Medulla oblongata (tissue), 1 donor: Measurements from ENCODE around the gene ZNF154.
"Not testable (repeated sequence)": the region's sequence is repeated elsewhere in the genome, so short reads cannot be mapped to it uniquely, and the experiment has no call there.

Experiments
- DNase-seq: peaks from one replicate; pipeline ENCODE4 v3.0.0-alpha.2; 2015; ENCODE audit errors: extremely low spot score

ZNF154 gene

GRCh38 chr19:57708641-57709361 is at the start of gene ZNF154:
TSS of gene ZNF154 (minus strand) at chr19:57709204. CDS start at chr19:57708971, 233 bp downstream.
- DNase-seq = peak; percentile 63

DNA sequence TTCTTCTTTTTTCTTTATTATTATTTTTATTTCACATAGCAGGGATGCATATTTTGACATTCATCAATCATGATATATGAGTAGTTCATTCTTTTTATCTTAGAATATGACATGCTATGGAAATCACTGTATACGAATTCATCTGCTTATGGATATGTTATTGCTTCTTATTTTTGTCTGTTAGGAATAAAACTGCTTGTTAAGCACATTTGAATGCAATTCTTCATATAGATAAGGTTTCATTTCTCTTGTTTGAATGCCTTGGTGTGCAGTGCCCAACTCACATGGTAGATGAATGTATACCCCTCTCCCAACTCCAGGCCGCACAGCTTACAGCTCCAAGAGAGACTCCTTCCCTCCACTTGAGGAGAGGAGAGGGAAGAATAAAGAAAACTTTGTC is 48.9 kb upstream of the ZNF154 start:
- no peak for DNase-seq

- DNase-seq = no peak
These were observed 46.0 kb upstream of the ZNF154 start for GRCh38 chr19:57755031-57755430.

DNA sequence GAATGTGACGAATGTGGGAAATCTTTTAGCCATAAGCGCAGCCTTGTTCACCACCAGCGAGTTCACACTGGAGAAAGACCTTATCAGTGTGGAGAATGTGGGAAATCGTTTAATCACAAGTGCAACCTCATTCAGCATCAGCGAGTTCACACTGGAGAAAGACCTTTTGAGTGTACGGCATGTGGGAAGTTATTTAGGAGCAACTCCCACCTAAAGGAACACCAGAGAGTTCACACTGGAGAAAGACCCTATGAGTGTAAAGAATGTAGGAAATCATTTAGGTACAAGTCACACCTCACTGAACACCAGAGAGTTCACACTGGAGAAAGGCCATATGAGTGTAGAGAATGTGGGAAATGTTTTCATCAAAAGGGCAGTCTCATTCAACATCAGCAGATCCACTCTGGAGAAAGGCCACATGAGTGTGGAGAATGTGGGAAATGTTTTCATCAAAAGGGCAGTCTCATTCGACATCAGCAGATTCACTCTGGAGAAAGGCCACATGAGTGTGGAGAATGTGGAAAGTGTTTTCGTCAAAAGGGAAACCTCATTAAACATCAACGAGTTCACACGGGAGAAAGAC is 45.2 kb upstream of the ZNF154 start:
- DNase-seq = no peak

DNA sequence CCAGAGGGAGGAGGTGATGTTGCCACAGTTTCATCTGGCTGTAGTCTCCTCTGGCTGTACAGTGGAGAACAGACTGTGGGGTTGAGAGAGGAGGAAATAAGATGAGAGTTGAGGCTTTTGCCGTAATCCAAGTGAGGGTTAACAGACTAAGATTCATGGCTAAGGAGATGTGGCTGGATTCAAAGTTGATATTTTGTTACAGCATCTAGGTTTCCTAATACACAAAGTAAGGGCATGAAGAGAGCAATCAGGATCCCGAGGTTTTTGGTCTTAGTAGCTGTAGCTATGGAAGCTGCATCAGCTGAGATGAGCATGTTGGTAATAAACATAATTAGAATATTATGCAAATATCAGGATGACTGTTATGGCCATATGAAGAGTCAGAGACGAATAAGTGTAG is 39.0 kb upstream of the ZNF154 start:
- no peak for DNase-seq

GRCh38 chr19:57747472-57747807 is 38.4 kb upstream of the ZNF154 start:
- DNase-seq = no peak

DNA sequence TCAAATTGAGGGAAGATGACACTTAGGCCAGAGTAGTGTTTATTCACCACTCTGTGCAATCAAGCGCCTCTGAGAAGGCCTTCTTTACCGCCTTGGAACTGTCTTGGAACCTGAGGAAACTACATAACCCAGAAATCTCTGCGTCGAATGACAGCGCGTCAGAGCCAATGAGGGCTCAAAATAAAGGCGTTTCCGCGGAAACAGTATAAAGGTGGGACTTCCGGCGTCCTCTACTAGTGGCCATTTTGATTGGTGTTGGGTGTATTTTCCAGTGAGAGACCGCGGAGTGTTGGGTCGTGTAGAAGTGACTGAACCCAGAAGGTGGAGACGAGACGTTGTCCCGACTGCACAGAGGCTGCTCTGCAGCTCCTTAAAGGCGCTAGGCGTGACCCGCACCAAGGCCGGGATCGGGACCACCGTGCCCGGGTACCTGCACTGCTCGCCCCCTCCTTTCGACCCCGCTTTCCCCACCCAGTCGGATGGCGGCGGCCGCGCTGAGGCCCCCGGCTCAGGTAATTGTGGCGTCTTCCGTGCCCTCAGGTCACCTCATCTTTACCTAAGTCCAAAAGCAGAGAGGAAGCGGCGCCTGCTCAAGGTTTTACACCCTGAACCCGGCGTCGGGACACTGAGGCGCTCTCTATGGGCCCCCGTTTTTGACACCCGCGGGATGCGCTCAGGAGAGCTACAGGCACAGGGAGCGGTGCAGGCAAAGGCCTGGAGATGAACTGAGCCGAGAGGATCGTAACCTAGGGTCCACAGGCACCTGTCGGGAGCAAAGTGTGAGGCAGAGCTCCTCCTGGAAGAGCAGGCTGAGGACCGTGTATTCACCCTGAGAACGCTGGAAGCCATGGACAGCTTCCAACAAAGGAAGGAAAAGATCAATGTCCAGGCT is 37.8 kb upstream of the ZNF154 start, which contains the start of gene ZNF776:
TSS of gene ZNF776 (plus strand) at position 236 of the 892 bp plus-strand sequence. CDS start at position 480, 244 bp downstream.
- DNase-seq = peak; percentile 97

DNA sequence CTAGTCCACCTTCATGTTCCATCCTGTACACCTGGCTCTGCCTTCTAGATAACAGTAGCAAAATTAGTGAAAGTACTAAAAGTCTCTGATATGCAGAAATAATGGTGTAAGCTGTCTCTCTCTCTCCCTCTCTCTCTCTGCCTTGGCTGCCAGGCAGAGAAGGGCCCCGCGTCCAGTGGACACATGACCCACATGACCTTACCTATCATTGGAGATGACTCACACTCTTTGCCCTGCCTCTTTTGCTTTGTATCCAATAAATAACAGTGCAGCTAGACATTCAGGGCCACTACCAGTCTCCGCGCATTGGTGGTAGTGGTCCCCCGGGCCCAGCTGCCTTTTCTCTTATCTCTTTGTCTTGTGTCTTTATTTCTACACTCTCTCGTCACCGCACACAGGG is 29.8 kb upstream of the ZNF154 start:
- DNase-seq = not testable (repeated sequence)

DNA sequence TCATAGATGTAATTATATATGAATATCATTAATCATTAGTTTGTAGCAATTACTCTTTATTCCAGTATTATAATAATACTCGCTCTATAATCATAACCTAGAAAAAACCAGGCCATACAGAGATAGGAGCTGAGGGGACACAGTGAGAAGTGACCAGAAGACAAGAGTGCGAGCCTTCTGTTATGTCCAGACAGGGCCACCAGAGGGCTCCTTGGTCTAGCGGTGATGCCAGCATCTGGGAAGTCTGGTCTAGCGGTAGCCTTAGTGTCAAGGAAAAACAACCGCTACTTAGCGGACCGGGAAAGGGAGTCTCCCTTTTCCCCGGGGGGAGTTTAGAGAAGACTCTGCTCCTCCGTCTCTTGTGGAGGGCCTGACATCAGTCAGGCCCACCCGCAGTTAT is 29.3 kb upstream of the ZNF154 start:
- peak; percentile 24 for DNase-seq

DNA sequence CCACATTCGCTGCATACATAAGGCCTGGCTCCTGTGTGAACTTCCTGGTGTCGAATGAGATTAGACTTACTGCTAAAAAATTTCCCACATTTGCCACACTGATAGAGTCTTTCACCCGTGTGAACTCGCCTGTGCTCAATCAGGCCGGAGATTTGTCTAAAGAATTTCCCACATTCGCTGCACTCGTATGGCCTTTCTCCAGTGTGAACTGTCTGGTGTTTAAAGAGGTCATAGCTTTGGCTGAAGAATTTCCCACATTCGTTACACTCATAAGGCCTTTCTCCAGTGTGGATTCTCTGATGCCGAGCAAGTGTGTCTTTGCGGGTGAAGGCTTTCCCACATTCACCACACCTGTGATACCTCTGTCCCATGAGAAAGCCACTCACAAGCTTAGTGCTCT is 11.9 kb upstream of the ZNF154 start:
- DNase-seq = no peak

DNA sequence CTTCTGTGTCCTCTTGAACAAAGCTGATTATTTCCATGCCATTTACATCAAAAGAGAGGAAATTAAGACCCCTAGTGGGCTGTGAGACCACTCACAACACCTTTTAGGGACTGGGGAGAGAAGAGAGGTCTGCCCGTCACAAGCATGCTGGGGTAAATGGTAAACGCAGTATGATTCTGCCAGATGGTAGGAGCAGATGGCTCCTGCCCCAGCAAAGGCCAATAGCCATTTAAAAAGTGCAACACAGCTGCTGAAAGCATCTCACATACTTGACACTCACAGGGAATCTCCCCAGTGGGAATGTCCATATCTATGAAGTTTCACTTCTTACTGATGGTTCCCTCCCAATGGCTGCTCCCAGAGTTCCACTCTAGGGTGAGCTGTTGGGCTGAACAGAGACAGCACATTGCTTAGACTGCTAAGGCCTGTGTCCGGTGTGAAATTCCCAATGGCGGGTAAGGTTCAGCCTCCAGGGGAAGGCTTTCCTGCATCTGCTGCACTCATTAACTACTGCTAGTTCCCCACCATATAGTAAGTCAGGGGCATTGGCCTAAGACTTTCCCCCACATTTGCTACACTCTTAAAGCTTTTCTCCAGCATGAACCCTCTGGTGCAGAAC is 11.0 kb upstream of the ZNF154 start:
- no peak for DNase-seq

GRCh38 chr19:57719424-57719823 is 10.4 kb upstream of the ZNF154 start:
- no peak for DNase-seq

- DNase-seq = no peak
These were observed 3.2 kb upstream of the ZNF154 start for GRCh38 chr19:57712222-57712621.

DNA sequence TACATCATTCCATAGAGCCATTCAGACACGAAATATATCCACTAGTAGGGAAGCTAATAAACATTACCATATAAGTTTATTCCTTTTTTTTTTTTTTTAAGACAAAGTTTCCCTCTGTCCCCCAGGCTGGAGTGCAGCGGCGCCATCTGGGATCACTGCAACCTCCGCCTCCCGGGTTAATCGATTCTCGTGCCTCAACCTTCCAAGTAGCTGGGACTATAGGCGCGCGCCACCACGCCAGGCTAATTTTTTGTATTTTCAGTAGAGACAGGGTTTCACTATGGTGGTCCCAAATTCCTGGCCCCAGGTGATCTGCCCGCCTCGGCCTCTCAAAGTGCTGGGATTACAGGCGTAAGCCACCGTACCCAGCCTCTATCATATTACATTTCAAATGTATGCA is 612 bp upstream of the ZNF154 start:
- no peak for DNase-seq

DNA sequence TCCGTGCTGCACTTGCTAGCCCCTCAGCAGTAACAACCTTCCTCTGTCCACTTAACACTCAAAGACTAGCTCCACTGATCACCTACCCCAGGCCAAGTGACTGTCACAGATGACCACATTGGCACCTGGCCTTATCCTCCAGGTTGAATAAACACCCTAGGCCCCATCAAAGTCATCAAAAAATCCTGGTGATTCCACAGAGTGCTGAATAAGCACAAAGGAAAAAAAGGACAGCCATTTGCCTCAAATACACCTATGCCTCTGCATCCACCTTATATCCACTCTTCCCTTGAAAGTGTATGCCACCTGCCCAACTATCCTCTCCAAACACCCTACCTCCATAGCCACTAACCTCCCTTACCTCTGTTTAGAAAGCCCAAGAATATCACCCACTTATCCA is 2.7 kb downstream of the ZNF154 start:
- no peak for DNase-seq

DNA sequence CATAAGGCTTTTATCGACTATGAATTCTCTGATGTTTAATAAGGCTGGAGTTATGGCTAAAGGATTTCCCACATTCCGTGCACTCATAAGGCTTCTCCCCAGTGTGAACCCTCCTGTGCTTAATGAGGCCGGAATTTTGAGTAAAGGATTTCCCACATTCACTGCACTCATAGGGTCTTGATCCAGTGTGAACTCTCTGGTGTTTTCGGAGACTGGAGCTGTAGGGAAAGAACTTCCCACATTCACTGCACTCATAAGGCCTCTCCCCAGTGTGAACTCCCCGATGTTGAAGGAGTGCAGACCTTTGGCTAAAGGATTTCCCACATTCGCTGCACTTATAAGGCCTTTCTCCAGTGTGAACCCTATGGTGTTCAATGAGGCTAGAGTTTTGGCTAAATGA is 7.4 kb downstream of the ZNF154 start:
- DNase-seq = no peak

- DNase-seq = no peak
These were observed 19.3 kb downstream of the ZNF154 start for GRCh38 chr19:57689750-57690149.

- no peak for DNase-seq
These were observed 20.8 kb downstream of the ZNF154 start for GRCh38 chr19:57688011-57688763.

DNA sequence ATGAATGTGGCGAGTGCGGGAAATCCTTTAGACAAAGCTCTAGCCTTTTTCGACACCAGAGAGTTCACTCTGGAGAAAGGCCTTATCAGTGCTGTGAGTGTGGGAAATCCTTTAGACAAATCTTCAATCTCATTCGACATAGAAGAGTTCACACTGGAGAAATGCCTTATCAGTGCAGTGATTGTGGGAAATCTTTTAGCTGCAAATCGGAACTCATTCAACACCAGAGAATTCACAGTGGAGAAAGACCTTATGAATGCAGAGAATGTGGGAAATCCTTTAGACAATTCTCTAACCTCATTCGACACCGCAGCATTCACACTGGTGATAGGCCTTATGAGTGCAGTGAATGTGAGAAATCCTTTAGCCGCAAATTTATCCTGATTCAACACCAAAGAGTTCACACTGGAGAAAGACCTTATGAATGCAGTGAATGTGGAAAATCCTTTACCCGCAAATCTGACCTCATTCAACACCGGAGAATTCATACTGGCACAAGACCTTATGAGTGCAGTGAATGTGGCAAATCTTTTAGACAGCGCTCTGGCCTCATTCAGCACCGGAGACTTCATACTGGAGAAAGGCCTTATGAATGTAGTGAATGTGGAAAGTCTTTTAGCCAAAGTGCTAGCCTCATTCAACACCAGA is 21.5 kb downstream of the ZNF154 start:
- no peak for DNase-seq

GRCh38 chr19:57686727-57687126 is 22.3 kb downstream of the ZNF154 start:
- no peak for DNase-seq

GRCh38 chr19:57682226-57682766 is 26.7 kb downstream of the ZNF154 start:
- DNase-seq = no peak
